Hypothalamus (tissue), 51 donors: ENCODE results near the gene ORMDL2.
"Not testable (repeated sequence)": the region's sequence is repeated elsewhere in the genome, so short reads cannot be mapped to it uniquely, and the experiment has no call there.

Source experiments
- DNase-seq, 51 donors: peaks; one replicate each; lab custom pipeline; 2025; lab: John Stamatoyannopoulos, UW

ORMDL2 gene

GRCh38 chr12:55850401-55850800 is 32.6 kb downstream of the ORMDL2 start:
- no peak for DNase-seq

GRCh38 chr12:55850893-55851292 is 33.1 kb downstream of the ORMDL2 start:
- no peak for DNase-seq

GRCh38 chr12:55852740-55853139 is 34.9 kb downstream of the ORMDL2 start:
- no peak for DNase-seq

GRCh38 chr12:55861396-55861795 is 43.6 kb downstream of the ORMDL2 start:
- no peak for DNase-seq

GRCh38 chr12:55861871-55862270 is 44.0 kb downstream of the ORMDL2 start:
- no peak for DNase-seq

GRCh38 chr12:55862286-55862685 is 44.4 kb downstream of the ORMDL2 start:
- no peak for DNase-seq

- not testable (repeated sequence) for DNase-seq
Observed at GRCh38 chr12:55862931-55863330, 45.1 kb downstream of the ORMDL2 start.

- no peak for DNase-seq
Observed at GRCh38 chr12:55865327-55865726, 47.5 kb downstream of the ORMDL2 start.

GRCh38 chr12:55866454-55867004 is 48.7 kb downstream of the ORMDL2 start:
- not testable (repeated sequence) for DNase-seq
